ENCODE measurements around the gene IGBP1. TPM values are rescaled to one million over a fixed set of nuclear protein-coding genes. Genes with fewer than 3 reads are reported as not detected.
A peak's percentile ranks its signal among the peaks of the same experiment; 100 is the strongest.

Gene IGBP1
- total RNA-seq, 4 donors from 2014 or later, result 68.7 to 109 (median 75.1) TPM

- DNase-seq, result no peak
- ATAC-seq, result no peak
- Histone ChIP-seq H3K4me3 (no peak overlapping the region), H3K9me3 (no peaks in the 10 kb centered on the region), H3K27ac (peak overlapping the region in 1 of 4 donors; percentile 90), H3K4me1 (peaks cover 5 to 7% of the 10 kb centered on the region in 2 donors), H3K36me3 (no peaks in the 10 kb centered on the region), H3K27me3 (peaks cover 0 to 2% (median 0%) of the 10 kb centered on the region in 3 donors)
- no peak for TF ChIP-seq CTCF (IDR thresholded peaks at IDR 0.05 in 4 of 5, conservative IDR thresholded peaks at IDR 0.05 in 1 of 5)
- TF ChIP-seq POLR2A (IDR thresholded peaks at IDR 0.05), result no peak
- intact Hi-C loops (cut with DNase I; ENCODE audit: low total_unique reads) (loop anchor here (5.0 kb wide), 2 partner anchors 1050 to 1235 kb away; partner anchors contain the start of gene TAF1), in situ Hi-C loops (cut with MboI; ENCODE audit: low sequenced_read_pairs in 4 of 4) (loop anchor here in 3 of 4 donors (25.0 kb wide), 1 partner anchor 305 kb away; the partner anchor contains the start of gene DLG3 (in 3 of the 3))
Observed at GRCh38 chrX:70132224-70132623, 1.0 kb upstream of the IGBP1 start.

DNA sequence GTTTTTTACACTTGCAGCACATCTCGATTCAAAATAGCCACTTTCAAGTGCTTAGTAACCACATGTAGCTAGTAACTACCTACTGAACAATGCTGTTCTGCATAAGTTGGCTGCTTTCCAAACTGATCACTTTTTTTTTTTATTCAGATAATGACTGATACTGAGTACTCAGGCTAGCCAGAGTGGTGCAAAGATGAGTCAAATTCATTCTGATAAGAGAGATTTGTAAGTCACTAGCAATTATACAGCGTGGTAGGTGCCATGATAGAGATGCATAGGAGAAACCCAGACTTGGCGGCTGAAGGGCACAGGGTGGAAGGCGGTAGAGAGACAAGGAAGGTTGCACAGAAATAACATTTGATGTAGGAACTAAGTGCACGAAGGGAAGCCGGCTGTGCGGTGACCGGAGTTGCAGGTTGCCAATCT is 357 bp upstream of the IGBP1 start:
- no peaks in the 10 kb centered on the region for H3K36me3 ChIP-seq
- intact Hi-C loops (cut with DNase I; ENCODE audit: low total_unique reads) (loop anchor here (1.0 to 5.0 kb wide), 4 partner anchors 301 to 1234 kb away; partner anchors contain the start of gene TAF1), in situ Hi-C loops (cut with MboI; ENCODE audit: low sequenced_read_pairs in 4 of 4) (loop anchor here in 3 of 4 donors (25.0 kb wide), 1 partner anchor 304 kb away; the partner anchor contains the start of gene DLG3 (in 3 of the 3))
- H3K4me3 ChIP-seq, result peak overlapping the region; percentile 60 to 96 (median 86)
- peaks cover 5 to 7% of the 10 kb centered on the region in 2 donors for H3K4me1 ChIP-seq
- no peaks in the 10 kb centered on the region for H3K9me3 ChIP-seq
- no peaks in the 10 kb centered on the region for H3K27me3 ChIP-seq
- DNase-seq (no peak), ATAC-seq (peak; percentile 20 to 25)
- peak overlapping the region; percentile 71 to 90 (median 81) for H3K27ac ChIP-seq
- TF ChIP-seq POLR2A (IDR thresholded peaks at IDR 0.05) (no peak), CTCF (IDR thresholded peaks at IDR 0.05 in 4 of 5, conservative IDR thresholded peaks at IDR 0.05 in 1 of 5) (no peak)

DNA sequence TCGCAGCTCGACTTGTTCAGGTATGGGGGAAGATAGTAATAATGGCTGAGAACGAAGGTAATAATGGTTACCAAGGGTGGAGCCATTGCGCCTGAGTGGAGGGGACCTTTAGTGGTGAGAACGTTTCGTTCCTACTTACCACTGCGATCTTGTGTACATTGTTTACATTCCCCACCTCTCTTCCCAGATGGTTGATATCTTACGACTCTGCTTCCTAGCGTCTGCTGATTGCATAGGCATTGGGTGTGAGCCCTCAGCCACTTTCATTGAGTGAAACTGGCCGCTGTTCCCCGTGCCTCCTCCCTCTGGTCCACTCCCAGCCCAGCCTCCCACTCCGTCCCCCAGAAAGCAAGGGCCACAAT is 850 bp downstream of the IGBP1 start:
- no peaks in the 10 kb centered on the region for H3K9me3 ChIP-seq
- TF ChIP-seq CTCF (IDR thresholded peaks at IDR 0.05 in 4 of 5, conservative IDR thresholded peaks at IDR 0.05 in 1 of 5), result no peak
- TF ChIP-seq POLR2A (IDR thresholded peaks at IDR 0.05), result no peak
- DNase-seq (no peak), ATAC-seq (peak; percentile 28 to 33)
- H3K27me3 ChIP-seq, result no peaks in the 10 kb centered on the region
- no peaks in the 10 kb centered on the region for H3K36me3 ChIP-seq
- peak overlapping the region; percentile 60 to 96 (median 86) for H3K4me3 ChIP-seq
- H3K27ac ChIP-seq, result peak overlapping the region; percentile 71 to 90 (median 81)
- intact Hi-C loops (cut with DNase I; ENCODE audit: low total_unique reads), result loop anchor here (5.0 kb wide), 2 partner anchors 1048 to 1233 kb away; partner anchors contain the start of gene TAF1
- H3K4me1 ChIP-seq, result peaks cover 5 to 7% of the 10 kb centered on the region in 2 donors
- in situ Hi-C loops (cut with MboI; ENCODE audit: low sequenced_read_pairs in 4 of 4), result loop anchor here in 3 of 4 donors (25.0 kb wide), 1 partner anchor 303 kb away; the partner anchor contains the start of gene DLG3 (in 3 of the 3)

- DNase-seq (no peak), ATAC-seq (no peak)
- H3K9me3 ChIP-seq, result no peaks in the 10 kb centered on the region
- intact Hi-C loops (cut with DNase I; ENCODE audit: low total_unique reads), result no loop called here
- TF ChIP-seq POLR2A (IDR thresholded peaks at IDR 0.05), result no peak
- TF ChIP-seq CTCF (IDR thresholded peaks at IDR 0.05 in 4 of 5, conservative IDR thresholded peaks at IDR 0.05 in 1 of 5), result no peak
- no peak overlapping the region for H3K27ac ChIP-seq
- H3K4me3 ChIP-seq, result no peak overlapping the region
- peaks cover 5 to 7% of the 10 kb centered on the region in 2 donors for H3K4me1 ChIP-seq
- H3K27me3 ChIP-seq, result no peaks in the 10 kb centered on the region
- in situ Hi-C loops (cut with MboI; ENCODE audit: low sequenced_read_pairs in 4 of 4), result loop anchor here in 3 of 4 donors (25.0 kb wide), 1 partner anchor 299 kb away; the partner anchor contains the start of gene DLG3 (in 3 of the 3)
- H3K36me3 ChIP-seq, result no peaks in the 10 kb centered on the region
Observed at GRCh38 chrX:70138622-70139021, 5.4 kb downstream of the IGBP1 start.

All from gastrocnemius medialis (tissue), 4 donors.